ENCODE results near the gene FARS2. TPM values are rescaled to one million over a fixed set of nuclear protein-coding genes. Genes with fewer than 3 reads are reported as not detected.

The FARS2 gene
- total and polyA plus RNA-seq, 9 of the 15 experiments (the other 6 are each of a cell fraction or from before 2014, with no cell fraction given), result 16.5 to 62.2 (median 27.0) TPM

DNA sequence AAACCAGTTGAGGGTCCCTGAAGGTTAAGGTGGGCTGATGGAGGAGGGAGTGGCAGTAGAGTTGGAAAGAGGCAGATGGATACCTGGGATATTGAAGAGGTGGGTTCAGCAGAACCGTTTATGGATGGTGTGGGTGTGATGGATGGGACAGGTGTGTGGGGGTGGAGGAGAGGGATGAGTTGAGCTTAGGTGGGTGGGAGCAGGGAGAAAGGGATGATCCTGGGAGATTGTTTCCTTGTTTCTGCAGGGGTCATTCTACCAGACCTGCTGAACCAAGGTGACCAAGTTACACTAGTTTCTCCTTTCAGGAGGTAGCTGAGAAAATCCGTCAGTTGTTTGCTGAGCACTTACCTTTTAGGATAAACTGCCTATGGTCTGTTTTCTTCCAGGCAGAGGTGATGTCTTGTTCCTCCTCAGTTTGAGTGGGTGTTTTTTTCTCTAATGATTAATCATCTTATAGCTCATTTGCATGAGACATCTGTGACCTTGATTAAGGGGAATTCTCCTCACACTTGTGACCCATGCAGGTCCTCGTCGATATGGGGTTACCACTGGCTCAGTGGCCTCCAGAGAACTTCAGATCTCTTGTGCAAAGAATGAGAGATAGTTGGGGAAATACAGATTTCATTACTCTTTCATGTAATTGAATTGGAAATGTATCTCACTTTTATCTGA is 53.0 kb downstream of the FARS2 start:
- no peak overlapping the region for H3K4me2 ChIP-seq (ENCODE audit: insufficient read depth, low read length)
- H3K27me3 ChIP-seq (ENCODE audit: control insufficient read depth in 2 of 2, insufficient read depth in 2 of 2, low read length in 2 of 2), result no peaks in the 10 kb centered on the region
- no peak overlapping the region for H3K27ac ChIP-seq (ENCODE audit: extremely low read depth, low read depth, low read length)
- ATAC-seq, result no peak
- BruUV-seq (replicated peaks), result no TSS peak
- H3K4me3 ChIP-seq, result no peak overlapping the region
- WGBS (ENCODE audit: insufficient coverage, low coverage, missing lambda C conversion rate), result 62% methylated on average over 4 of the region's 4 CpGs
- H3K9ac ChIP-seq (ENCODE audit: insufficient read depth in 1 of 2, low read depth in 2 of 2, low read length in 2 of 2), result no peak overlapping the region
- no peak for FAIRE-seq
- H3K9me1 ChIP-seq (ENCODE audit: control insufficient read depth, insufficient read depth, low read length), result no peaks in the 10 kb centered on the region
- H4K20me1 ChIP-seq (replicated peaks; ENCODE audit: control insufficient read depth, insufficient read depth, low read length), result no peaks in the 10 kb centered on the region
- TF ChIP-seq STAT5A (IDR thresholded peaks at IDR 0.05; ENCODE audit: borderline replicate concordance, low read length) (no peak), ZFP30 (CRISPR knock-in tag; IDR thresholded peaks at IDR 0.05; ENCODE audit: borderline replicate concordance) (no peak), ZNF282 (CRISPR knock-in tag; IDR thresholded peaks at IDR 0.05) (no peak), MYNN (IDR thresholded peaks at IDR 0.05) (no peak), MYNN (CRISPR knock-in tag; IDR thresholded peaks at IDR 0.05) (no peak), FOS (IDR thresholded peaks at IDR 0.05; ENCODE audit: extremely low read depth, insufficient read length) (no peak), RNF2 (IDR thresholded peaks at IDR 0.05) (no peak)
- TF ChIP-seq, protein P1, sequence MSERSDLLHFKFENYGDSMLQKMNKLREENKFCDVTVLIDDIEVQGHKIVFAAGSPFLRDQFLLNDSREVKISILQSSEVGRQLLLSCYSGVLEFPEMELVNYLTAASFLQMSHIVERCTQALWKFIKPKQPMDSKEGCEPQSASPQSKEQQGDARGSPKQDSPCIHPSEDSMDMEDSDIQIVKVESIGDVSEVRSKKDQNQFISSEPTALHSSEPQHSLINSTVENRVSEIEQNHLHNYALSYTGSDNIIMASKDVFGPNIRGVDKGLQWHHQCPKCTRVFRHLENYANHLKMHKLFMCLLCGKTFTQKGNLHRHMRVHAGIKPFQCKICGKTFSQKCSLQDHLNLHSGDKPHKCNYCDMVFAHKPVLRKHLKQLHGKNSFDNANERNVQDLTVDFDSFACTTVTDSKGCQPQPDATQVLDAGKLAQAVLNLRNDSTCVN (CRISPR knock-in tag; IDR thresholded peaks at IDR 0.05), result 0 out of 2 replicates have a peak, but pooled peaks have one; percentile 45
- H3K79me2 ChIP-seq (ENCODE audit: control insufficient read depth, insufficient read depth, low read length), result no peaks in the 10 kb centered on the region
- no peaks in the 10 kb centered on the region for H3K36me3 ChIP-seq (ENCODE audit: control insufficient read depth, insufficient read depth, low read length)
- H3K4me1 ChIP-seq (replicated peaks in 1 of 2; ENCODE audit: control insufficient read depth in 2 of 2, insufficient read depth in 2 of 2, low read length in 2 of 2), result no peaks in the 10 kb centered on the region; a peak in 1 of 5 replicates
- ChIA-PET CTCF (ENCODE audit: low intra/inter-chr PET ratio) (interaction anchor here (0.5 kb wide), 1 partner anchor 19 kb away, joined by 4 read pairs; no protein-coding TSS in a partner anchor), POLR2A (interaction anchor here (0.6 kb wide), 1 partner anchor 17 kb away, joined by 3 read pairs; no protein-coding TSS in a partner anchor)
- intact Hi-C loops (cut with micrococcal nuclease) (no loop called here), in situ Hi-C loops (cut with MboI) (no loop called here)
- no peaks in the 10 kb centered on the region for H3K9me3 ChIP-seq (replicated peaks; ENCODE audit: control insufficient read depth, insufficient read depth, low read depth, low read length)
- no peak overlapping the region for H2AFZ ChIP-seq (ENCODE audit: low read depth, low read length)
- DNase-seq (ENCODE audit: extremely low read depth in 1 of 4, low spot score in 3 of 4), result no peak
